DOHH2 (cell line): ENCODE measurements around the gene ZNF282.

Experiments used
- CTCF ChIP-seq: fragments of 200-600 bp; sonication (generic); IDR thresholded peaks from one replicate; pipeline ENCODE4 v1.5.1; 2014; ENCODE audit warnings: antibody characterized with exemption, mild to moderate bottlenecking, low read depth, low read length; ENCODE audit not compliant: poor library complexity, severe bottlenecking
- EZH2phosphoT487 ChIP-seq: fragments of 200-600 bp; sonication (generic); IDR thresholded peaks from 2 replicates; pipeline ENCODE4 v1.6.1; 2017; ENCODE audit warnings: borderline replicate concordance, mild to moderate bottlenecking, antibody characterized with exemption, low read length, moderate library complexity, mixed read lengths

GRCh38 chr7:149205690-149206381 lies 10.5 kb downstream of the ZNF282 start:
- TF ChIP-seq CTCF (no peak), EZH2phosphoT487 (no peak)
